Myocyte (in vitro differentiated cells): ENCODE measurements around the gene MAN2A1. TPM values are rescaled to one million over a fixed set of nuclear protein-coding genes. Genes with fewer than 3 reads are reported as not detected.
"Not testable (repeated sequence)": the region's sequence is repeated elsewhere in the genome, so short reads cannot be mapped to it uniquely, and the experiment has no call there.

Source experiments
- DNase-seq: peaks from one replicate; pipeline ENCODE4 v3.0.0-alpha.2; 2012; ENCODE audit warnings: low read depth
- total RNA-seq: library from RNA; depleted of rRNA; stranded (reverse); fragments of >200 nt; gene quantifications from 2 replicates; pipeline ENCODE4 v1.2.3, GENCODE V29; 2014

MAN2A1 gene
- total RNA-seq, 1 donor from 2014 or later: 84.9 TPM

DNA sequence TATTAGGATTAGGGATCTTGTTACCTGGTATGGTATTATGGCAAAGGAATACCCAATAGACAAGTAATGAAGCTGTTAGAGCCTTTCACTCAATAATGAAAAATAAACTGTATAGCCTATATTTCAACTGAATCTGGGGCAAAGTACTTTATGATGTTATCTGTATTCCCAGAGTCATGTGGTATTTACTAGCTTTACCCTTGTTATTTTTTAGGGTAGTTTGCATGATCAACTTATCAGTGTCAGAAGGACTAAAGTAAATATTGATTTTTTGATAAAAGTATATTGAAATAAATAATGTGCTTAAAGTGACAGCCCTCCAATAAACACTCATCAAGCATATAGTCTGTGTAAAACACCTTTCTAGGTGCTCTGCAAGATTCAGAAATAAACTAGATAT is 64.6 kb downstream of the MAN2A1 start:
- no peak for DNase-seq

GRCh38 chr5:109755761-109756160 is 66.0 kb downstream of the MAN2A1 start:
- no peak for DNase-seq

- no peak for DNase-seq
These were observed 66.9 kb downstream of the MAN2A1 start for GRCh38 chr5:109756543-109757185.

DNA sequence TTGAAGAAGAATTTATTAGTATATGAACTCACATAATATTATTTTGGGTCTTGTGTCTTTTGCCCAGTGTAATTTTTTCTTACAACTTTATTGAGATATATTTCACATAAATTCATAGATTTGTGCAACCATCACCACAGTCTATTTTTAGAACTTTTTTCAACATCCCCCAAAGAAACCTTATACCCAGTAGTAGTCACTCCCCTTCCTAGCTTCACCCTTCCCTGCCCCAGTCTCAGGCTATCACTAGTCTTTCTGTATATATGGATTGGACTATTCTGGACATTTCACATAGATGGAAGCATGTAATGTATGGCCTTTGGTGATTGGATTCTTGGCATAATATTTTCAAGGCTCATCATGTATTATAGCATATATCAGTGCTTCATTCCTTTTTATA is 67.8 kb downstream of the MAN2A1 start:
- DNase-seq: no peak

- DNase-seq: no peak
These were observed 69.6 kb downstream of the MAN2A1 start for GRCh38 chr5:109759306-109759705.

GRCh38 chr5:109760130-109760529 is 70.4 kb downstream of the MAN2A1 start:
- DNase-seq: not testable (repeated sequence)

GRCh38 chr5:109762821-109763220 is 73.1 kb downstream of the MAN2A1 start:
- no peak for DNase-seq

DNA sequence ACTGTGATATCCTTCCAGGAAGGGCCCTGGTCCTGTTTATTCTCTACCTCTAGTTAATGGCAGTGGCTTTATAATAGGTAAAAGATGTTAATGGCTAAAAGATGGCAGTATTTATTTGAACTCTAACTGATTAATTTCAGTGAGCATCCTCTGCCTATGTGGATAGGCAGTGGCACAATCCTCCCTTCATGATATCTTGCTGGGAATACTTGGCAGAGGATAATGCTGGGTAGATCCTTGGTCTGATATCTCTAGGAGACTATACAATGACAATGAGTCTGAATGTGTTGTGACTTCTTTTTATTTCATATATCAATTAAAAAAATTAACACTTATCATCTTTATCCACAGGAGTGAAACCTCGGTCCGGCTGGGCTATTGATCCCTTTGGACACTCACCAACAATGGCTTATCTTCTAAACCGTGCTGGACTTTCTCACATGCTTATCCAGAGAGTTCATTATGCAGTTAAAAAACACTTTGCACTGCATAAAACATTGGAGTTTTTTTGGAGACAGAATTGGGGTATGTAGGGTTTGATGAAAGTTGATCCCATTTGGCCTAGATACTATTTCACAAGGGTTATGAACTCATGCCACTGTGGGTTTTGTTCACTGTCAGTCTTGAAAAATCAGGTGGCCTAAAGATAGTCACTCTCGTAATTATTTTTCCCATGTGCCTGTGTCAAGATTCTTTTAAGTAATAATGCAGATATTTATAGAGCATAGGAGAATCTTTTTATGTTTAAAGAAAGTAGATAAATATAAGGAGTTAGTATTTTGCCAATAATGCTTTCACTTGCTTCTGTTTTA is 77.7 kb downstream of the MAN2A1 start:
- peak; percentile 61 for DNase-seq

DNA sequence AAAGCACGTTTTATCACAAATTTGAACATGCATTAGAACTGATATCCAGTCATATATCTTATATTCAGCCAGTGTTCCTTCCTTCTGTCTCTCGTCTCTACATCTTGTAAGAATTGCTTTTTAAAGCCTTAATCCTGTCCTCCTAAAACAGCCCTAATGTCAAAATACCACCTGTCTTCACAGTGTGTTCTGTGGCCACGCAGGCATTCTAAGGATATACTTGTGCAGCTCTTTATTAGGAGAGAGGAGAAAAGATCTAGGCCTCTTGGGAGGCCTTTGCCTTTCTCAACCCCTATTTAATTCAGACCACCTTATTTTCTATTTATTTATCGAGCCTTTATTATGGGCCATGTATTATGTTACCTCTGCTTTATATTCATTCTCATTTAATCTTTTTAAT is 78.3 kb downstream of the MAN2A1 start:
- peak; percentile 54 for DNase-seq

GRCh38 chr5:109769597-109770291 is 80.0 kb downstream of the MAN2A1 start:
- no peak for DNase-seq

DNA sequence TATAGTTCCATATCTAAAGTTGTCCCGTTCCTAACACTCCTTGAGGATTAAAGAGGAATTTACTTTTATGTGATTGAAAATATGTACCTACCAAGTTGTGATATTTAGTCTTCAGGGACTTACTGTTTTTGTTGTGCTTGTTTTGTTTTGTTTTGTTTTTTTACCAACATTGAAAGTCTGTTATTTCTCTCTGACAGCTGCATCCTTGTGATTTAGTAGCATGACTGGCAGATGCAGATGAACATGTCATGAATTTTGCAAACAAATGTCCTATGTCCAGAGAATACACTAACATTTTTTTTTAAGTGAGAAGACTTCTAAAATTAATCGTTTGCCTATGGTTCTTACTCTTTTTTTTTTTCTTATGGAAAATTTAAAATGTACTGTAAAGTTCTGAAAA is 85.4 kb downstream of the MAN2A1 start:
- DNase-seq: no peak

DNA sequence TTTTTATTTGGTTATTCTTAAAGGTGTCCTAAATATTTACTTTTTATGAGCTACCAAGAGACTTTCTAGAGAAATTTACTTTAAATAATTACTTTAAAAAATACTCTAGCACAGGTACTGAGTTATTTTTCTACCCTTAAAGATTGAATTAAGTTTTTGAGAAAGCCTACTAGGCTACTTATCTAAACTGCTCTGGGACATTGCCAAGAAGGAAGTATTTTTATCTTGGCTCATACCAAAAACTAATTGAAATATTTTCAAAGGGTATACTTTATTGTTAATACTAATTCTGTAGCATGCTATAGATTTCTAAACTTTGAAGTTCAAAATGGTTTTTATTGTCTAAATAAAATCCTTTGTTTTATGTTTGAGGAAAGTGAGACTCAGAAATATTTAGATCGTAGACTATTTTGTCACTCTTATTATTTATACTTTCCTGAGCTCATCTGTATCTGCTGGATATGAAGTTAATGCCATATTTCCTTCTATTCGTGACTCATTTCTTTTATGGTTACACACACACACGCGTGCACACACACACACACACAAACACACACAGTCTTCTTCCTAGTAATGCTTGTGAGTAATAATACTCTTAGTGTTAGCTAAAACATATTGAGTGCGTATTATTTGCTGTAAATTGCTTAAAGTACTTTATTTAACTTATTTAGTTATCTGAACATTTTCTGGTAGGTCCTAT is 89.5 kb downstream of the MAN2A1 start:
- no peak for DNase-seq

GRCh38 chr5:109784687-109785086 is 95.0 kb downstream of the MAN2A1 start:
- DNase-seq: no peak

- no peak for DNase-seq
These were observed 96.6 kb downstream of the MAN2A1 start for GRCh38 chr5:109786206-109786855.

DNA sequence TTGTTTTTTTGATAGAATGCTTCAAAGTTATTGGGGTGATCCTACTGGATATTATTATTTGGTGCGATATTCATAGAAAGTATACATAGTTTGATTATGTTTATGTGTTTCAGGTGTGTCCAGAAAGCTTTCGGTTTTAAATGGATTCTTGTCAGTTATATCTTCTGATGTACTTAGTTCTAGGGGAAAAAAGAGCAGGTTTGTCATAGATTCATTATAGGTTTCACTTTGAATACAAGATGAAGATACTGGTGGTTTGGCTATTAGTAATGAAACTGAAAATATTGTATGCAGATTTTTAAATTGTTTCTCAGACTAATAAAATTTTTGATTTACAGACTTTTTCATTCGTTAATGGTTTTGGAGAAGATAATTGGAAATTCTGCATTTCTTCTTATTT is 98.9 kb downstream of the MAN2A1 start:
- DNase-seq: no peak

- DNase-seq: no peak
These were observed 102.9 kb downstream of the MAN2A1 start for GRCh38 chr5:109792613-109793012.

DNA sequence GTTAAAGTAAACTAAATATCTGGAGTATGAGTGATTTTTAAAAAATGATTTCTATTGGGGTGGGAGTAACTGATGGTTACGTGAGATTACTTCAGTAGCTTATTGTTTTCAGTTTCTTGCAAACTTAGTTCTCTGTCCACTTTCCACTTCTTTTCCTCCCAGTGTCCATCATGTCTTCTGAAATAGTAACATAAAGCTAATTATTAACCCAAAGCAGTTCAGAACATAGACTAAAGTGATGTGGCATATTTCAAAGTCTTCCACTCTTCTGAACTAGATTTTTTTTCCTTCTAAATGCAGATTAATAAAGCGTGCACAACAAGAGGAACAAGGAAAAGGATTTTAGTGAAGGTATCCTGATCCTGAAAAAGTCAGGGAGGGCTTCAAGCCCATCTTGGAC is 114.1 kb downstream of the MAN2A1 start:
- no peak for DNase-seq

DNA sequence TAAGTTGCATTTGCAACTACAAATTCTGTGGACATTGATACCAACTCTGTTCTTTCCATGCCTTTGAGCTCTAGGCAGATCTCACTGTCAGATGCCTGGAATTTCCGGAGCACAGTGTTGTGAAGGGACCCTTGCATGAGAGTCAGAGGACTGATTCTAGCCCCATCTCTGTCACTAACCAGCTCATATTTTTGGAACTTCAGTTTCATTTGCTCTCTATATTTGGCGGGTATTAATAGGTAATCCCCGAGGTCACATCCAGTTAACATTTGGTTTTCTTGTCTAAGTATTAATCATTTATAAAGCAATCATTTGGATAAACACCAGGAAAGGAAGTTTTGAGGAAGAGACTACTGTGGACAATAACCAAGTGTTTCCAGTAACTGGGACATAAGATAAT is 115.7 kb downstream of the MAN2A1 start:
- DNase-seq: no peak

DNA sequence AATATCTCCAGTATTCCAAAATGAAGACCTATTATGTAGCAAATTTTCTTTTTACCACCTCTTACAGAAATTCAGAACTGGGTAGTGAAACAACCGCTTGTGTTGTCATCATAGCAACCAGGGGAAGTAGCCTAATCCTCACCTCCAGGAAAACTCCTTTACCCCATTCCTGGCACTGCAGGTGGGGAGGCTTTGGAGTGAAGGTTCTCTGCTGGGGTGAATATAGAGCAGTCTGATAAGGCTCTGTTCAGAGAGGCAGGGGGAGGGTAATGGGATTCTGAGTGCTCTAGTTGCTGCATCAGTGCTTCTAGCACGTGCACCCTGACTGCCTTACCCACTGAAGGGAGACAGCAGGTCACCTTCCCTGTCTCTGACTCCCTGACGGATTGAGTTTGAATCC is 116.2 kb downstream of the MAN2A1 start:
- DNase-seq: no peak

GRCh38 chr5:109812698-109813097 is 123.0 kb downstream of the MAN2A1 start:
- DNase-seq: no peak

DNA sequence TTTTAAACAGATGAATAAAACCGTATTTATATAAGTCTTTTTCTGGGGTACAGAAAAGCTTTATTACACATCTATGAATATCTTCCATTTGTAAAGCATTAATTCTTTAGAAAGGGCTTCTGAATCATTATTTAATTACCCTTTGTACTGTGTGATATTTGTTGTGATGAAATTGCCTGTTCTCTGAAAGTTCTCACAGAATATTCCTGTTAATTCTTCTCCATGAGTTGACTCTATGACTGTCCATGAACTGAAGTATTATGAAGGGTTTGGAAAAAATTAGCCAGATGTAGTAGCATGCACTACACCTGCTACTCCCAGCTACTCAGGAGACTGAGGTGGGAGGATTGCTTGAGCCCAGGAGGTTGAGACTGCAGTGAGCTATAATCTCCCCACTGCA is 127.0 kb downstream of the MAN2A1 start:
- DNase-seq: no peak
